ENCODE results near the gene FTH1.
"Not testable (repeated sequence)": the region's sequence is repeated elsewhere in the genome, so short reads cannot be mapped to it uniquely, and the experiment has no call there.

Gene FTH1

DNA sequence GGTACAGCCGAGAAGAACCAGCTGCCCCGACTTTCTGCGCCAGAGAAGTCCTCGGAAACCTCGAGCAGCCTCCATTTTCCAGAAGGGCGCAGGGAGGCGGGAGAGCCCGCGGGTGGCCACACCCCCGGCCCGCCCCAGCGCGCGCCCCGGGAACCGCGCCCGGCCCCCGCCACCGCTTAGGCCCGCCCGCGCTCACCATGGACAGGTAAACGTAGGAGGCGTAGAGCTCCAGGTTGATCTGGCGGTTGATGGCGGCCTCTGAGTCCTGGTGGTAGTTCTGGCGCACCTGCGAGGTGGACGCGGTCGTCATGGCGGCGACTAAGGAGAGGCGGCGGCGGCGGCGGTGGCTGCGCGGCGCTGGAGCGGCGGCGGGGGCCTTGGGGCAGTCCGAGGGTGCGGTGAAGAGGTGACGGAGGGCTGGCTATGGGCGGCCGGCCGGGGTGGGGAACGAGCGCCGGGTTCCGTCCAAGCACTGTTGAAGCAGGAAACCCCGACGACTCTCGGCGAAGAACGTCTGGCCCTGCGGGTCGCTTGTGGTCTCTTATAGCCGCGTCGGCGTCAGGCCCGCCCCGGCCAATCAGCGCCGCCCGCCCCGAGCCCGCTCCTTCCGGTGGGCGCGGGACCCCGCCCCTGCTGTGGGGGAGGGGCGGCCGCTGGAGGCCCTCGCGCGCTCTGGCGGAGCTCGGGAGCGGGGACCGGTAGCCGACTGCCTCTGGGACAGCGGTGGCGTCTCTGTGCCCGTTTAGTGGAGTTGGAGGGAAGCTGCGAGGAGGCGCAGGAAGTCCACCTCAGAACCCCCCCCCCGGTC lies at the start of gene FTH1:
FTH1 (minus strand) TSS at position 519 of the 808 bp plus-strand sequence; CDS start at position 310, 209 bp downstream.
- peak; percentile 65 to 90 (median 75) for DNase-seq

DNA sequence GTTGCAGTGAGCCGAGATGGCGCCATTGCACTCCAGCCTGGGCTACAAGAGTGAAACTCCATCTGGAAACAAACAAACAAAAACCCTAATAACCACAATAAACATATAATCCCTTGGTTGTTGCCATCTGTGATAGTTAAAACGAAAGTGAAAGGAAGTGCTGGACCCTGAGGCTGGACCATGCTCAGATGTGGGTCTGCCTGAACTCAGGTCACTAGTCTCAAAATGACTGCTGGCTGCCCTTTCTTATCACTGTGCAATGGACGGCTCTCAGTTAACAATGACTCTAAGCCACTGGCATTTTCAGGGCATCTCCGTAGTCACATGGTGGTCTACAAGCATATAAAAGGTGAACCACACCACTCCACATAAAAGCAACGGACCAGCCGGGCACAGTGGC lies 48.2 kb upstream of the FTH1 start:
- DNase-seq, result no peak

DNA sequence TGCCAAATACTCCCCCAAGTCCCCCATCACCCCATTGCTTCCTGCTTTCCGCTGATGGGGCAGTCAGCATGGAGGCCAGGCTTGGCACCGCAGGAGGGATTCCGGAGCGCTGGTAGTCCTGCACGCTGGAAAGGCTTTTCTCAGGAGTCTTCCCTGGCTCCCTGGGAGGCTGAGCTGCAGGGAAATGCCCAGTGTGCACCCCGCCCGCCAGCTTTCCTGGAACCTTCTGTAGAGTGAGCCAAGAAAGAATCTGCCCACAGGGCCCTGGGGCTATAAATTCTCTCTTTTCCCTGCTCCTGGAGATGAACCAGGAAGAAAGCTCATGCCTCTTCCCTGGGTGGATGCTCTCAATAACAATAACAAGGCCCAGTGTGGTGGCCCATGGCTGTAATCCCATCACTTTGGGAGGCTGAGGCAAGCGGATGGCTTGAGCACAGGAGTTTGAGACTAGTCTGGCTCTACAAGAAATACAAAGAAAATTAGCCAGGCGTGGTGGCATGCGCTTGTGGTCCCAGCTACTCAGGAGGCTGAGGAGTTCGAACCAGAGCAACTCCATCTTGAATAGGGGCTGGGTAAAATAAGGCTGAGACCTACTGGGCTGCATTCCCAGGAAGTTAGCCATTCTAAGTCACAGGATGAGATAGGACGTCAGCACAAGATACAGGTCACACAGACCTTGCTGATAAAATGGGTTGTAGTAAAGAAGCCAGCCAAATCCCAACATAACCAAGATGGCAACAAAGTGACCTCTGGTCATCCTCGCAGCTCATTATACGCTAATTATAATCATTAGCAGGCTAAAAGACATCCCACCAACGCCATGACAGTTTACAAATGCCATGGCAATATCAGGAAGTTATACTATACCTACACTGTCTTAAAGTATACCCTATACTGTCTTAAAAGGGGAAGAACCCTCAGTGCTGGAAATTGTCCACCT lies 46.4 kb upstream of the FTH1 start:
- no peak for DNase-seq

DNA sequence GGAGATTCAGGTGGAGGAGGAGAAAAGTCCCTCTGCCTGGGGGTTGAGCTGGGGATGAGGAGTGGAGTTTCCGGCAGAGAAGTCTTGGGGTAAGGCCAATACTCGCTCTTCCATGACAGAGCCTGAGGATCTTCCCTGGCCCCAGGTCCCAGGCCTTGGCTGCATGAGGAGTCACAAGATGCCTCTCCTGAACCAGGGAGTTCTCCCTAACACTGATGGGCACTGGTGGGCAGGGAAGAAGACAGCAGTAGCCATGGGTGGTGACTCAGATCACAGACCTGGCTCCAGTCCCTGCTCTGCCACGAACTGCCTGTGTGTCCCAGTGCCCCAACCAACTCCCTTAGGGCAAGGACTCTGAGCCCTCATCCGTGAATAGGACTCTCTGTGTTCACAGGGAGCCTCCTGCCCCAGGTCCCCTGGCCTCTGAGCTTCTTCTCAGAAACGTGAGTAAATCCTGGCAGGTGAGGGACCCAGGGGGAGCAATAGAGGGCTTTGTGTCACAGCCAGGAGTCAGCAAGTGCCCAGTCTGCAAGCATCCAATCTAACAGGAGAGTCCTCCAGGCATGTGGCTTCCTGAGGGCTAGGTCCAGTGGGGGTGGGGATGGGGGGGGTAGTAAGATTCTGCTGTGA lies 45.5 kb upstream of the FTH1 start:
- DNase-seq, result no peak

DNA sequence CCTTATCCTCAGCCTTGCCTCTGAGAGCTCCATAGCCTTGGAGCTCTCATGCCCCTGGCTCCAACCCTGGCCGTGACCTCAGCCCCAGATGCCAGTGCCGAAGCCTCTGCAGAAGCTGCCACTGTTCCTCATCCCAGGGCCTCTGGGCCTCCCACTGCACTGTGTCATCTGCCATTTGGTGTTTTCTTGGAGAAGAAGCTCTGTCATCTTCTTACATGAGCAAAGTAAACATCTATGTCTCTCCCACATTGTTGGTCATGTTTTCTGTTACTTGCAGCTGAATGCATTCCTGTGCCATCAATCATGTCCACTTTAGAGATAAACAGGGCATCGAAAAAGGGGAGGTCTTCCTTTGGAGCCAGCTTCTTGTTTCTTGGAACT lies 45.0 kb upstream of the FTH1 start:
- no peak for DNase-seq

DNA sequence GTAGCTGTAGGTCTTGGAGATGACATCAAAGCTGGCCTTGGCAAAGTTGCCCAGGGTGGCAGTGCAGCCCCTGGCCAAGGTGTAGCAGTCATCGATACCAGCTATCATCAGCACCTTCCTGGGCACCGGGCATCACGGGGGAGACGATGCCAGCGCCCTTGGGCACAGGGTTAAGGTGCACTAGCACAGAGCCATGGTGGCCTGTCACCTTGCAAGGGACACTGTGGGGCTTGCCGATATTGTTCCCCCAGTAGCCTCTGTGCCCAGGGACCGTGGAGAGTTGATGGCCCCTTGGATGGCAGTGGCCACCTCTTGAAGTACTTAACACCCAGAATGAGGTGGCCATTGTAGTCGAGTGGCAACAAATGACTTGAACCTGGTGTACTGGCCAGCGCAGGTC lies 44.4 kb upstream of the FTH1 start:
- DNase-seq, result no peak

DNA sequence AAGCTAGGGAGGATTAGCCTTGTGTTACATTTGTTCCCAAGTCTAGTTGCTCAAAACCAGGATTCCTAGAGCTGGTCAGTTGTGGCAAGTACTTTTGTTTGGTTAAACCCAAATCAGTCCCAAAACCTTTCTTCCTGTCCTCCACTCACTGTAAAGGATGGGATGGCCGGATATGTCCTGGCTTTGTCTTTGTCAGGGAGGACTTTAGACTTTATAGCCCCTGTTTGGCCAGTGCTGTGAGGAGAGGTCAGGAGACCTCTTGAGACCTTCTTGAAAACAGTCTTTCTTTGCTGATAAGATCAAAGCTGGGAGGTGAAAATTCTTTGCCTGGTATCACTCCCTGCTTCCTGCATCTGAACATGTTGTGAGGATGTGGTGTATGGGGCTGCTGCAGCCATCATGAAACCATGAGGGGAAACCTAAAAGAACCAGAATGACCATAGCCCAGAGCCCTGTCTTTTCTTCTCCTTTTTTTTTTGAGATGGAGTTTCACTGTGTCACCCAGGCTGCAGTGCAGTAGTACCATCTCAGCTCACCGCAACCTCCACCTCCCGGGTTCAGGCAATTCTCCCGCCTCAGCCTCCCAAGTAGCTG lies 43.6 kb upstream of the FTH1 start:
- DNase-seq, result no peak

DNA sequence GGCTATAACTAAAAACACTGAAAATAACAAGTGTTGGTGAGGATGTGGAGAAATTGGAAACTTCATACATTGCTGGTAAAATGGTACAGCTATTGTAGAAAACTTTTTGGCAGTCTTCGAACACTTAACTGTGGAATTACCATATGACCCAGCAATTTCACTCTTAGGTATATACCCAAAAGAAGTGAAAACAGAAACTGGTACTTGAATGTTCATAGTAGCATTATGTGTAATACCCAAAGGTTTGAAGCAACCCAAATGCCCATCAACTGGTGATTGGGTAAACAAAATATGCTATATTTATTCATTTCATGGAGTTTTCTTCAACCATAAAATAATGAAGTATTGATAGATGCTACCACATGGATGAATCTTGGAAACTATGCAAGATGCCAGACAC lies 40.8 kb upstream of the FTH1 start:
- no peak for DNase-seq

DNA sequence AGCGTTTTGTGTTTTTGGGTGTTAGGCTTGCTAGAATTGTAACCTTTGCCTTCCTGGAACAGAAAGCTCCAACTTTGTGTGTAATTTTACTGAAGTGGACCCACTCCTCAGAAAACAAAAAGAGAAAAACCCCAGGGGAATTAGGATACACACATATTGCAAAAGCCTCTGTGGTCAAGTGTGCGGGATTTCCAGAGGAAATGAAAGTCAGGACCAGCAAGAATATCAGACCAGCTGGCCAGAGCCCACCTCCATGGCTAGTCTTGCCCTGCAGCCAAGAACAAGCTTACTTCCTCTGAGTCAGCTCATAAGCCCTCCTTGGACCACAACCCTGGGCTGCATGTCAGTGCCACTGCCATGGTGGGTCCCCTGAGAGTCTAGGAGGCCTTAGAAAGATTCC lies 37.0 kb upstream of the FTH1 start:
- DNase-seq, result no peak

DNA sequence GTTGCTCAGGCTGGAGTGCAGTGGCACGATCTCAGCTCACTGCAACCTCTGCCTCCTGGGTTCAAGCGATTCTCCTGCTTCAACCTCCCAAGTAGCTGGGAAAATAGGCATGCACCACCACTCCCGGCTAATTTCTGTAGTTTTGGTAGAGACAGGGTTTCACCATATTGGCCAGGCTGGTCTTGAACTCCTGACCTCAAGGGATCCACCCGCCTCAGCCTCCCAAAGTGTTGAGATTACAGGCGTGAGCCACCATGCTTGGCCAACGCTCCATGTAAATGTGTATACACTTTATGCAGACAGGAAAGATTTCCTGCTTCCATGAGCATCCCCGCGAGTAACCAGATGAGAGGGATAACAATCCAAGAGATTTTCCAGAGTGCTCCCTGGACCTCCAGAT lies 34.8 kb upstream of the FTH1 start:
- DNase-seq, result not testable (repeated sequence)

DNA sequence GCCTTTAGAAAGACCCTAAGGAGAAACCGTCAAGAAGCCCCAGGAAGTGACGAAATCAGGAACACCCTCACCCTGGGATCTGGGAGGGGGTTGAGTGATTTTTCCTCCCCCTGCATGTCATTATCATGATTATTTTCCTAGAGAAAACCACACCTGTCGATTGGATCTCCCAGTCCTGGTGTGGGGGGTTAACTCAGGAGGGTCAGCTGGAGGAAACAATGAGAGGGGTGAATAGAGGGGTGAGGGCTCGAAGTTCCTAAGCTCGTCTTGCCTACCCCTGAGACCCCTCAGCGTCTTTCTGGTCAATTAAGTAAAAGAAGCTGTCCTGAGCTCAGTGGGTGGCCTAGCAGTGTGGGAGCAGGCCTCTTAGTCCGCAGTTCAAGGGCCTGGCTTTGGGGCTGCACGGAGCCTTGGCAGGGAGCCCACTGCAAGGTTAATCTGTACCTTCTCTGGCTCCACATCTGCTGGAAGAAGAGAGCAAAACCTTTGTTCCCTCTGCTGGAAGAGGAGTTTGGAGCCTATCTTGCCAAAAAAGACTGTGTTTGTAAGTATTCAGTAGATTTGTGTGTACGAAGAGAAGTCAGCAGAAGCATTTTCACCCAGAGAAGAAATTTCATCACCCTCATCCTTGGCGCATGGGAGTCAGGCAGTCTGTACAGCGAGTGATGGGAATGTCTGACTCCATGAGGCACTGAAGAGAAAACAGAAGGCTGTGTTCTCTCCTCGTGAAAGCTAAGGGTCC lies 34.2 kb upstream of the FTH1 start:
- no peak for DNase-seq

DNA sequence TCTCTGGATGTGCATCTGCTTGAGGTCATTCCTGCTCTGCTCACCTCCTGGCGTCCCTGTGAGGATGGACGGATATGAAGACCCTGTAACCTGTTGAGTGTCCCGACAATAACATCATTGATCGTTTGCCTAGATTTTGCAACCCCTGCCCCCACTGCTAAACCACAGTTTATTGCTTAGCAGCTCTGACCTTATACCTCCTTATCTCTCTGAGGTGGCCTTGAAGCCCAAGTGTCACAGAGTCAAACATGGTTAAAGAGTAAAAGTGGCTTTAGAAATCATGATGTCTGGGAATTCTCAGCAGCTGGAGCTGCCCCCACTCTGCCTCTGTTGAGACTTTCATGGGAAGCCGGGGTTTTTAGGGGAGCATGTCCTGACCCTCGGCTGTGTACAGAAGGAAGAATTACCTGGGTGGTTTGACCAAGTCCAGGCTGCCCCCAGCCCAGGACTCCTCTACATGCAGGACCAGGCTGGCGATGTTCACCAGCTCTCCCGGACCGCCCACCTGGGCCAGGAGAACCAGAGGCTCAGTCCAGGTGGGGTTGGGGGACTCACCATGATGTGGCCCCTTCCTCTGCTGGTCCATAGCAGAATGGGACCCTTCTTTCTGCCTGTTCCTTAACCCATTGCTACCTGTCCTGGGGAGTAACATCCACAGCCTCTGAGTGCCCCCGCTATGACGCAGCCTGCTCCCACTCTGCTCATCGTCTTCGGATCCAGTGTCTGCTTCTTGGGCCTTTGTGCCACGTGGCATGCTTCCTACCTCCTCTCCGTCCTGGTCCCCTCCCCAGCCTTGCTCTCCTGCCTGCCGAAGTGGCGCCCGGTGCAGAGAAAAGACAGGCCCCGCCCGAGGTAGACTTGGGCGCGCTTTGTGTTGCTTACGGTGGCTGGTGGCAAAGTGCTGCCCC lies 33.4 kb upstream of the FTH1 start:
- no peak for DNase-seq

DNA sequence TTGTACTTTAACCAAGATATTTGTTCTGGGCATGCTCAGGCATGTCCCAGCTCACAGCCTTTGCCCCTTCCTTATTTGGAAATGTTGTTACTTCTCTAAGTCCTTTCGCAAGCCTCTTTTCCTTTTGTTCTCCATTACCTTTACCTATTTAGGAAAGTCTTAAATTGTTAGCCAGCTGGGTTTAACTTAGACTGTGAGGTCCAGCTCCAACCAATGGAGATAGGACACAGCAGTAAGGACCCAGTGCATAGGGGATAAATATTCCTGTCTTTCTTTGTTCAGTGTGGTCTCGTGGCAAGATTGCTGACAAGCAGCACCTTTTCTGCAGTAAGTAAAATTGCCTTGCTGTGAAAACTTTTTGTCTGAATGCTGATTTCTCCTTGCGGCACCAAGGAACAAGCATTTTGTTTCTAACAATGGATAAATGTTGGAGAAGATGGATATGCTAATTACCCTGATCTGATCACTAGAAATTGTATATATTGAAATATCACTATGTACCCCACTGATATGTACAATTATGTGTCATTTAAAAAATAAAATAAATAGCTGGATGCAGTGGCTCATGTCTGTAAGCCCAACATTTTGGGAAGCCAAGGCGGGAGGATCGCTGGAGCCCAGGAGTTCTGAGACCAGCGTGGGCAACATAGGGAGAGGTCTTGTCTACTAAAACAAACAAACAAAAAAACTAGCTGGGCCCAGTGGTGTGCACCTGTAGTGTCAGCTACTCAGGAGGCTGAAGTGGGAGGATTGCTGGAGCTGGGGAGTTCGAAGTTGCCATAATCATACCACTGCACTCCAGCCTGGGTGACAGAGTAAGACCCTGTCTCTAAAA lies 31.9 kb upstream of the FTH1 start:
- DNase-seq, result no peak

DNA sequence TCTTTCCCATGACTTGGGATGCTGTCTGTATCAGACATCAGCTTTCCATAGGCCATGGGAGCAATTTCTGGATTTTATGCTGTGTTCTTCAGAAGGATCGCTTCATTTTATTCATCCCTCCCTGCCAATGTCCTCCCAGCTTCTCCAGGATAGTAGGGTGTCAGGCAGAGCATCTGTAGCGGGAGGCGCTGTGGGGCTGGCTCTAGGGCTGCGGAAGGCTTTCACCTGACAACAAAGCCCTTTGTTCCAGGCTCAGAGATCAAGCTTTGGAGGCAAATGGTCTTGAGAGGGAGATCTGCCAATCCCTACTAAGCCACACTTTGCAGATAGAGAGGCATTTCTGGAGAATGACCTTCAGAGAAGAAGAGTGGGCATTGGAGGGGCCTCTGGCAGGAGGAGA lies 29.5 kb upstream of the FTH1 start:
- DNase-seq, result no peak

DNA sequence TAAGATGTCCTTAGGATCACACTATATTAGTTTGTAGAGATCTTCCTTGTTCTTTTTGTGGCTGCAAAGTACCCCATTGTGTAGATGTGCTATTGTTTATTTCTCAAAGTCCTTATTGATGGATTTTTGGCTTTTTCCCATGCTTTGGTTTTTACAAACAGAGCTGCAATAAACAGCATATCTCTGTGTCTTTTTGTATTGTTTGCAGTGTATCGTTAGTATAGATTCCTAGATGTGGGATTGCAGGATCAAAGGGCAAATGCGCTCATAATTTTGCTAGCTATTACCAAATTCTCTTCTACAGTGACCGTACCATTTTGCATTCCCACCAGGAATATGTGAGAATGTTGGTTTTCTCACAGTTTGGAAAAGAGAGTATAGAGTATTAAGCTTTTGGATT lies 27.5 kb upstream of the FTH1 start:
- no peak for DNase-seq

DNA sequence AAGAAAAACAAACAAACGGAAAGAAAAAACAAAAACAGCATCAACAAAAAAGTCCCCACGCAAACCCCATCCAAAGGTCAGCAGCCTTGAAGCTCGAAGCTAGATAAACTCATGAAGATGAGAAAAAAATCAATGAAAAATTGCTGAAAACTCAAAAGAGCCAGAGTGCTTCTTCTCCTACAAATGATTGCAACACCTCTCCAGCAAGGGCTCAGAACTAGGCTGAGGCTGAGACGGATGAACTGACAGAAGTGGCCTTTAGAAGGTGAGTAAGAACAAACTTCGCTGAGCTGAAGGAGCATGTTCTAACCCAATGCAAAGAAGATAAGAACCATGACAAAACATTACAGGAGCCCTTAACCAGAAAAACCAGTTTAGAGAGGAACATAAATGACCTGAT lies 18.4 kb upstream of the FTH1 start:
- no peak for DNase-seq

DNA sequence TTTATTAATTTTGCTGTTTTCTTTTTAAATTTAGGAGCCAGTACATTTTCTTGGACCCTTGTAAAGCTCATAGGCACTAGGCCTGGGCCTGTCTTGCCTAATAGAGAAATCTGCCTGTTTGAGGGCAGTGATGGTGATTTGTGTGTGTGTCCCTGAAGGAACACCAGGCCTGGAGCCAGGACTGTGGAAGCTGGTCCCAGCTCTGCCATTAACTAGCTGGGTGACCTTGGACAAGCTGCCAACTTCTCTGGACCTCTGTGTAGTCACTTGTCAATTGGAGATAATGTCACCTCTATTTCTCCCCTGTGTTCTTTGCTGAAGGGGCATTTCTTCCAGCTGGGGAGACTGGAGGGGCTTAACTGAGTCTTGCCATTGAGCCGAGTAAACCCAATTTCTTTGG lies 16.0 kb upstream of the FTH1 start:
- no peak for DNase-seq

DNA sequence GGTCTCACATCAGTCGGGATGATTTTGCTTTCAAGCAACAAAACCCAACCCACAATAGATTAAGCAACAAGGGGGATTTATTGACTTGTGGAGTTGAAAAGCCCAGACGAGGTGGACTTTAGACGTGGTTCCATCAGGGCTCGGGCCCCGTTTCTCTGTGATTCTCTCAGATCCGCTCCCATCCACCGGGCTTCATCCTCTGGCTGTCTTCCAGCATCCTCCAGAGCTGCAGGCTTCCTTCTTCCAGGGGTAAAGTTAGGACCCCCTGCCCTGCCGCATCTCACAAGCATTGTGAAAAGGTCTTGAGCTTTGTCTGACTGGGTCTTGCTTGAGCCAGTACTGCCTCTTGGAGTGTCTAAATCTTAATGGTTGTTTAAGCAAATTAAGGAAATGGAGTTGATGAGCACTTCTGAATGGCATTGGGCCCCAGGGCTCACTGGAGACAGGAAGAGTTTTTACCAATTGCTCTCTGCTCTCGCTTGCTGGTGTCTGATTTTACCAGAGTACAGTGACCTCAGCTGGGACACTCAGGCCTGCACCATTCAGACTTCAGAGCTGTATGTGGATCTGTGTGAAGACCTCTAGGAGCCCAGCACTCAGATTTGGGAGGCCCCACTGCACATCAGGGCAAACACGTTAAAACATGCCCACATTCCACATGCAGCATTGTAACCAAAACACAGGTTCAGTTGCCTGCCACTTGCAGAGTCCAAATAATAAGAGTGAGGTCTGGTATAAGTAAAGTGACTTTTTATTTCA lies 13.5 kb upstream of the FTH1 start:
- DNase-seq, result no peak

Data from activated naive CD4-positive, alpha-beta T cell (primary cell).